Renal cortex interstitium (tissue), 11 donors: Measurements from ENCODE around the gene ARL3. TPM values are rescaled to one million over a fixed set of nuclear protein-coding genes. Genes with fewer than 3 reads are reported as not detected.

Experiments used
- DNase-seq, 11 donors: peaks; one replicate each; pipeline ENCODE4 v3.0.0-alpha.2; 2013; ENCODE audit warnings: low read depth in 9 of 11, low spot score in 4 of 11; ENCODE audit errors: extremely low read depth in 1 of 11
- polyA plus RNA-seq, 3 donors: library from polyadenylated mRNA; unstranded; fragments of 120-200 nt; gene quantifications; one replicate each; pipeline ENCODE4 v1.2.1, GENCODE V29; 2013; ENCODE audit not compliant: insufficient read length in 3 of 3

The ARL3 gene
- polyA plus RNA-seq, 3 donors = 27.5 to 35.8 (median 31.5) TPM

GRCh38 chr10:102632394-102633111 is 81.6 kb downstream of the ARL3 start:
- no peak for DNase-seq

- no peak for DNase-seq
Observed at GRCh38 chr10:102631525-102632393, 82.4 kb downstream of the ARL3 start.

GRCh38 chr10:102630663-102631062 is 83.5 kb downstream of the ARL3 start:
- DNase-seq = no peak

- peak in 7 of 11 donors; percentile 46 to 83 (median 64) for DNase-seq
Observed at GRCh38 chr10:102629661-102630614, 84.3 kb downstream of the ARL3 start.

- no peak for DNase-seq
Observed at GRCh38 chr10:102628451-102628911, 85.7 kb downstream of the ARL3 start.

GRCh38 chr10:102627736-102628293 is 86.4 kb downstream of the ARL3 start:
- DNase-seq = no peak

GRCh38 chr10:102627291-102627735 is 86.9 kb downstream of the ARL3 start:
- no peak for DNase-seq

GRCh38 chr10:102626026-102626685 is 88.0 kb downstream of the ARL3 start:
- no peak for DNase-seq

- DNase-seq = no peak
Observed at GRCh38 chr10:102624751-102625645, 89.2 kb downstream of the ARL3 start.

GRCh38 chr10:102624094-102624493 is 90.1 kb downstream of the ARL3 start:
- DNase-seq = no peak

Other genes starting within 250 kb of the ARL3 start
- 10 to 100 TPM; 74.2 to 95.7 (median 81.9) TPM for gene ACTR1A, start 211.7 kb downstream of the ARL3 start, polyA plus RNA-seq
- gene SUFU, start 210.4 kb downstream of the ARL3 start, polyA plus RNA-seq = 10 to 100 TPM; 27.3 to 30.3 (median 28.2) TPM
- gene TRIM8, start 69.9 kb downstream of the ARL3 start, polyA plus RNA-seq = 100 to 1,000 TPM; 124 to 132 (median 127) TPM
- gene SFXN2, start 239 bp upstream of the ARL3 start, polyA plus RNA-seq = 10 to 100 TPM; 52.6 to 61.8 (median 58.4) TPM
- gene WBP1L, start 29.6 kb upstream of the ARL3 start, polyA plus RNA-seq = 10 to 100 TPM; 40.9 to 48.8 (median 46.5) TPM
- gene CYP17A1, start 123.0 kb upstream of the ARL3 start, polyA plus RNA-seq = under 1 TPM; 0.39 to 0.66 (median 0.54) TPM
- 10 to 100 TPM; 49.8 to 60.3 (median 53.2) TPM for gene BORCS7, start 139.9 kb upstream of the ARL3 start, polyA plus RNA-seq
- 10 to 100 TPM; 18.7 to 23.2 (median 20.8) TPM for gene AS3MT, start 155.1 kb upstream of the ARL3 start, polyA plus RNA-seq
- gene CNNM2, start 203.9 kb upstream of the ARL3 start, polyA plus RNA-seq = 10 to 100 TPM in 2 of 3 donors, 1 to 10 TPM in 1; 9.8 to 11.4 (median 11.1) TPM